Stimulated activated CD4-positive, alpha-beta T cell treated with anti-CD3 and anti-CD28 coated beads, Interleukin-1b, Interleukin-23, amount 100 ng/mL, for 1 hour (primary cell): ENCODE results near the gene TLX1.
A peak's percentile ranks its signal among the peaks of the same experiment; 100 is the strongest.
"Not testable (repeated sequence)": the region's sequence is repeated elsewhere in the genome, so short reads cannot be mapped to it uniquely, and the experiment has no call there.

Source experiments
- DNase-seq, 2 donors: peaks; one replicate each; pipeline ENCODE4 v3.0.0-alpha.2; 2020; ENCODE audit warnings: low read depth in 2 of 2

Gene TLX1

DNA sequence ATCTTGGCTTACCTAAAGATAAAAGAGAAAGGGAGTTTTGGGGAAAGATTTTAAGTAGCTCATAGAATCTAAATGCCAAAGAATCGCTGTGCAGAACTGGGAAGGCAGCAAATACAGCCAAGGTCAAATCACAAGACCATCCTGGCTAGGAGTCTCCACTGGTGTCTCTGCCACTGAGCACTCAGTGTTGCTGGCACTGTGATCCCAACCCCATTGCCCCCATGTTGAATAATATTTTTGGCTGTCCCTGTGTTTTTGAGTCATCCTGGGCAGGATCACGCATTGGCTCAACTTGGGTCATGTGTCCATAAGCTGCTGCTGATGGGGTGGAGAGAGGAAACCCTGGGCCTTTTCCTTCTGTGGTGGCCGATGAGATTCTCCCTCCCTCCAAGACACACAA lies 21.2 kb downstream of the TLX1 start:
- DNase-seq, result no peak

DNA sequence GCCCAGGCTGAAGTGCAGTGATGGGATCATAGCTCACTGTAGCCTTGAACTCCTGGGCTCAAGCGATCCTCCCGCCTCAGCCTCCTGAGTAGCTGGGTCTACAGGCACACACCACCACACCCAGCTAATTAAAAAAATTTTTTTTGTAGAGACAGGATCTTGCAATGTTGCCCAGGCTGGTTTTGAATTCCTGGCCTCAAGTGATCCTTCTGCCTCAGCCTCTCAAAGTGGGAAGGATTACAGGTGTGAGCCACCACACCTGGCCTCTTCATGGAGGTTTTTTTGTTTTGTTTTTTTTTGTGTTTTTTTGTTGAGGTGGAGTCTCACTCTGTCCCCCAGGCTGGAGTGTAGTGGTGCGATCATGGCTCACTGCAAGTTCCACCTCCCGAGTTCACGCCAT lies 23.4 kb downstream of the TLX1 start:
- not testable (repeated sequence) for DNase-seq

DNA sequence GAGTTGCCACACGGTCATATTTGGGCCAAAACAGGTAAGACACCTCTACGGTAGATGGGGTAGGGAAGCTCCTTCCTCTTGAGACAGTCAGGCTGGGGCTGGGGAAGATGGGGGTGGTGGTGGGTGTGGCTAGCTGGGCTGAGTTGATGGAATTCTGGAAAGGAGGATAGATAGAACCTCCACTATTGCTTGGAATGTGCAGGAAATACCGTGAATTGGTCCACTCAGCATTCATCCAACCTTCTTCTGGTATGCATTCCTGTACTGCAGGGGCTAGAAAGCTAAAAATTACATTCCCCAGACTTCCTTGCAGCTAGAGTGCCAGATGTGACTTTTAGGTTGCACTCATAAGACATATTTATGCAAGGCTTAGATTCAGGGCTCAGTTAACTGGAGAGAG lies 24.8 kb downstream of the TLX1 start:
- no peak for DNase-seq

- DNase-seq, result no peak
These were observed 26.8 kb downstream of the TLX1 start for GRCh38 chr10:101157756-101158458.

GRCh38 chr10:101158459-101159058 lies 27.5 kb downstream of the TLX1 start:
- DNase-seq, result no peak

- peak; percentile 49 to 52 for DNase-seq
These were observed 30.6 kb downstream of the TLX1 start for GRCh38 chr10:101161494-101162299.

- no peak for DNase-seq
These were observed 31.6 kb downstream of the TLX1 start for GRCh38 chr10:101162677-101163076.

DNA sequence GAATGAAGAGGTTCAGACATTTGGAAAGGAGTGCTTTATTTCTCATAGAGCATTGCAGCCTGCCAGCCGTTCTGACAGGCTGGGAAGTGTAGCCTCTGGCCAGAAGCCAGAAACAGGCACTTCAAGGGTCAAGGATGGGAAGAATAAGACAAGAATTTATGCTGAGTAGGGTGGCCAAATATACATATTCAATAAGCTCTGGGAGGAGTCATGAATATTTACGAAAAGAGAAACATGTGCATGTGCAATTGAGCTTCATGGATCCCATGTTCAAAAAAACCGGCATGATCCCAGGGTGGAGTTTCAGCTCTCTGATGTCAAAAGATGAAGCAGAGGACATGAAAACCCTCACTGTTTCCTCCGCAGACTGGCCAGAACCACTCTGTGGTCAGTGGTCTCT lies 32.9 kb downstream of the TLX1 start:
- no peak for DNase-seq

- DNase-seq, result no peak
These were observed 34.6 kb downstream of the TLX1 start for GRCh38 chr10:101165736-101166135.

DNA sequence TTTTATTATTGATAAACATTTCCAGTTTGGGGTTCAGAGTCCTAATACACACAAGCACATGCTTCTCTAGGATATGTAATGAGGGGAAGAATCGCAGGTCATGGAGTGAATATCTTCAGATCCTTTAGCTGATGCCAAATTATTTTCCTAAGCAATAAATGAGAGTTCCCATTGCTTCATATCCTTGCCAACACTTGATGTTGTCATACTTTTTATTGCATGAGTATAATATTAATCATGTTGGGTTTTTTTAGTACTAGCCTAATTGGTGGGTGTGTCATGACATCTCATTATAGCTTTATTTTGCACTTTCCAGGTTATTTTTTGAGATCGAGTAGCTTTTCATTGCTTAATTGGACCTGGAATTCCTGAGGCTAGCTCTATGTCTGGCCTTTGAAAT lies 35.3 kb downstream of the TLX1 start:
- no peak for DNase-seq

DNA sequence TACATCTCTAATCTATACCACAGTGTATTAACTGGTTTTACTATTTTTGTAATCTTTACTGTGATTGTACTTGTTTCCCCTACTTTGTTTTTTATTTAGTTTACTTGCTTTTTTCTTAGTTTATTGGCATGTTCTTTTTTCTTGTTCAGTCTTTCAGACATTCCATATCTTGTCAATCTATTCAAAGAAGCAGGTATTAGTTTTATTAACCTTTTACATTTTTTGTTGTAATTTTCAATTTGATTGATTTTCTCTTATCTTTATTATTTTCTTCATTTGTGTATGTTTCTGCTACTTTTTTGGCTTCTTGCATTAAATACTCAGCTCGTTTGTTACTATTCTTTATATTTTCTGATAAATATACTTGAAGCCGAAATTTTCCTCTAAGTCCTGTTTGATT lies 41.6 kb downstream of the TLX1 start:
- DNase-seq, result no peak

DNA sequence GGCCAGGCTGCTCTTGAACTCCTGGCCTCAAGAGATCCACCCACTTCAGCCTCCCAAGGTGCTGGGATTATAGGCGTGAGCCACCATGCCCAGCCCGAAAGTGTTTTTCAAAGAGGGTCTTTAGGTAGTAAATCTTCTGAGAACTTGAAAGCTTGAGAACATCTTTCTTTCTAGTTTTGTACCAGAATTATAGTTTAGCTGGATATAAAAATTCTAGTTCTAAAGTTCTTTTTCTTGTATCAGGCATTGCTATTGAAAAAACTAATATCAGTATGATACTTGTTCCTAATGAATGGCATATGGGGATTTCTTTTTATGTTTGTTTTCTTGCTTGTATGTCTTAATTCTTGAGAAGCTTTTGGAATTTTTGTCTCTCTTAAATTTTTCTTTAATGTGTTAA lies 43.2 kb downstream of the TLX1 start:
- no peak for DNase-seq

DNA sequence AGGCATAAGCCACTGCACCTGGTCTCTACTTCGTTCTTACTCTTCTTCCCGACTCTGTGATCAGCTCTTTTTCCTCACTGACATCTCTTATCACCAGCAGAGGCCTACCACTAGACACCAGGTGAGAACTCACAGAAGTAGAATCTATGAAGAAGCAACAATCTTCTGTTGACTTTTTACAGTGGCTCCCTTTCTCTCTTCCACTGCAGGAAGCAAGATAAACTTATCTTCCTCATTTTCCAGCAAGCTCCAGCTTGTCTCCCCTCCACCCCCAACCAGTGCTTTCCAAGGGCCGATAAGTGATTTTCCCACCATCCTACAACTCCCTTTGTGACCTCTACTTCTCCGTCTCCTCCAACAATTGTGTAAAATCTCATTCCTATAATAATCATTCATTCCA lies 45.5 kb downstream of the TLX1 start:
- DNase-seq, result no peak

GRCh38 chr10:101182936-101183335 lies 51.8 kb downstream of the TLX1 start:
- DNase-seq, result no peak

GRCh38 chr10:101183458-101184183 lies 52.5 kb downstream of the TLX1 start:
- DNase-seq, result no peak
